ENCODE measurements around the gene CALR.

GRCh38 chr19:12970070-12970820, 31.8 kb downstream of the CALR start:
- TF ChIP-seq CTCF (IDR thresholded peaks at IDR 0.05; ENCODE audit: insufficient read depth, low read length, poor library complexity, severe bottlenecking): no peak
- no peak for TF ChIP-seq EZH2phosphoT487 (conservative IDR thresholded peaks at IDR 0.05; ENCODE audit: low read length)
